Keratinocyte (primary cell): Measurements from ENCODE around the gene MRPL16. TPM values are rescaled to one million over a fixed set of nuclear protein-coding genes. Genes with fewer than 3 reads are reported as not detected.

Source experiments
- DNase-seq: peaks from one replicate; pipeline ENCODE4 v3.0.0-alpha.2; 2011; ENCODE audit warnings: low read depth, missing footprints, low spot score
- FAIRE-seq: peaks from 2 replicates; lab custom pipeline; 2011; peaks lifted over from hg19 to GRCh38; lab: Jason Lieb, UNC
- H2AFZ ChIP-seq: 2 replicates; pipeline ENCODE4 v1.6.0; 2012; ENCODE audit warnings: low read length, control low read depth, inconsistent platforms; ENCODE audit not compliant: control insufficient read depth
- H3K27ac ChIP-seq: 2 replicates; pipeline ENCODE4 v1.5.1; 2011; ENCODE audit warnings: low read length; ENCODE audit not compliant: control insufficient read depth, insufficient read depth
- H3K27me3 ChIP-seq: 3 replicates; pipeline ENCODE4 v1.6.0; 2011; ENCODE audit warnings: low read length; ENCODE audit not compliant: control insufficient read depth, insufficient read depth; ENCODE audit errors: extremely low read depth
- H3K36me3 ChIP-seq, 2 experiments: 2 replicates in 1 of 2; 3 replicates in 1 of 2; pipeline ENCODE4 v1.5.1; 2011; ENCODE audit warnings: low read length in 2 of 2, mild to moderate bottlenecking in 1 of 2; ENCODE audit not compliant: control insufficient read depth in 2 of 2, insufficient read depth in 2 of 2; ENCODE audit errors: extremely low read depth in 1 of 2
- H3K4me1 ChIP-seq: 3 replicates; pipeline ENCODE4 v1.5.1; 2011; ENCODE audit warnings: low read length; ENCODE audit not compliant: control insufficient read depth, insufficient read depth; ENCODE audit errors: extremely low read depth
- H3K4me2 ChIP-seq: 3 replicates; pipeline ENCODE4 v1.6.0; 2011; ENCODE audit warnings: low read depth, low read length; ENCODE audit not compliant: control insufficient read depth, insufficient read depth; ENCODE audit errors: extremely low read depth
- H3K4me3 ChIP-seq, 3 experiments: fragments of 200-600 bp in 1 of 3; sonication (generic) in 1 of 3; 2 replicates in 2 of 3; 3 replicates in 1 of 3; pipeline ENCODE4 v1.5.1; 2011 to 2016; ENCODE audit warnings: low read length in 3 of 3, mild to moderate bottlenecking in 3 of 3, control low read depth in 2 of 3, inconsistent platforms in 1 of 3, low read depth in 1 of 3, mixed read lengths in 1 of 3, mixed run types in 1 of 3, moderate library complexity in 1 of 3; ENCODE audit not compliant: control insufficient read depth in 2 of 3, insufficient read depth in 2 of 3; ENCODE audit errors: extremely low read depth in 1 of 3
- H3K79me2 ChIP-seq: 2 replicates; pipeline ENCODE4 v1.6.0; 2012; ENCODE audit warnings: low read length; ENCODE audit not compliant: control insufficient read depth, insufficient read depth
- H3K9ac ChIP-seq: 3 replicates; pipeline ENCODE4 v1.6.0; 2011; ENCODE audit warnings: low read length; ENCODE audit not compliant: control insufficient read depth, insufficient read depth; ENCODE audit errors: extremely low read depth
- H3K9me1 ChIP-seq: 3 replicates; pipeline ENCODE4 v1.6.0; 2011; ENCODE audit warnings: low read length; ENCODE audit not compliant: control insufficient read depth, insufficient read depth; ENCODE audit errors: extremely low read depth
- H3K9me3 ChIP-seq: 2 replicates; pipeline ENCODE4 v1.5.1; 2012; ENCODE audit warnings: low read depth, low read length; ENCODE audit not compliant: control insufficient read depth
- H4K20me1 ChIP-seq: 3 replicates; pipeline ENCODE4 v1.6.0; 2011; ENCODE audit warnings: low read length; ENCODE audit not compliant: control insufficient read depth, insufficient read depth; ENCODE audit errors: extremely low read depth
- EZH2 ChIP-seq: IDR thresholded peaks from one replicate; pipeline ENCODE4 v1.6.1; 2012; ENCODE audit warnings: inconsistent platforms, mild to moderate bottlenecking, low read length, moderate library complexity
- dilution Hi-C: fragments of 300-500 bp; cut with MboI; formaldehyde crosslinking; loops from one replicate; pipeline ENCODE4 v1.7.0; 2020; ENCODE audit warnings: low sequenced_read_pairs; ENCODE audit not compliant: extremely low pct_ligation_motif_present
- polyA plus RNA-seq, 5 experiments: library from polyadenylated mRNA; depleted of rRNA in 3 of 5; stranded (reverse) in 3 of 5; stranded (forward) in 1 of 5; unstranded in 1 of 5; fragments of >200 nt; gene quantifications; 1 replicate in 1 of 5; 2 replicates in 3 of 5; 3 replicates in 1 of 5; pipeline versions ENCODE4 v1.2.1 to v1.2.3, GENCODE V29; 2011 to 2012; ENCODE audit warnings: missing spikeins in 2 of 5, low read depth in 1 of 5, low replicate concordance in 1 of 5
- TF ChIP-seq, protein P1 (sequence below), 3 experiments: IDR thresholded peaks in 1 of 3; conservative IDR thresholded peaks in 1 of 3; optimal IDR thresholded peaks in 1 of 3; 2 replicates in 2 of 3; 3 replicates in 1 of 3; pipeline versions ENCODE3 to v1.5.1; 2011; ENCODE audit warnings: low read length in 3 of 3, mild to moderate bottlenecking in 3 of 3, moderate library complexity in 2 of 3, control low read depth in 1 of 3, inconsistent platforms in 1 of 3; ENCODE audit not compliant: insufficient read depth in 2 of 3; ENCODE audit errors: extremely low read depth in 1 of 3

Gene MRPL16
- polyA plus RNA-seq, 1 donor (not counting 4 experiments of a cell fraction or from before 2014, with no cell fraction given), result 72.1 TPM

- Histone ChIP-seq H3K36me3 (no peaks in the 10 kb centered on the region), H3K4me2 (no peak overlapping the region), H3K79me2 (no peaks in the 10 kb centered on the region), H3K27ac (no peak overlapping the region), H4K20me1 (no peaks in the 10 kb centered on the region), H3K4me3 (no peak overlapping the region), H3K9me3 (no peaks in the 10 kb centered on the region), H3K9ac (no peak overlapping the region), H3K4me1 (no peaks in the 10 kb centered on the region), H3K27me3 (no peaks in the 10 kb centered on the region), H2AFZ (no peak overlapping the region), H3K9me1 (no peaks in the 10 kb centered on the region)
- no peak for FAIRE-seq
- no peak for DNase-seq
- TF ChIP-seq, protein P1, sequence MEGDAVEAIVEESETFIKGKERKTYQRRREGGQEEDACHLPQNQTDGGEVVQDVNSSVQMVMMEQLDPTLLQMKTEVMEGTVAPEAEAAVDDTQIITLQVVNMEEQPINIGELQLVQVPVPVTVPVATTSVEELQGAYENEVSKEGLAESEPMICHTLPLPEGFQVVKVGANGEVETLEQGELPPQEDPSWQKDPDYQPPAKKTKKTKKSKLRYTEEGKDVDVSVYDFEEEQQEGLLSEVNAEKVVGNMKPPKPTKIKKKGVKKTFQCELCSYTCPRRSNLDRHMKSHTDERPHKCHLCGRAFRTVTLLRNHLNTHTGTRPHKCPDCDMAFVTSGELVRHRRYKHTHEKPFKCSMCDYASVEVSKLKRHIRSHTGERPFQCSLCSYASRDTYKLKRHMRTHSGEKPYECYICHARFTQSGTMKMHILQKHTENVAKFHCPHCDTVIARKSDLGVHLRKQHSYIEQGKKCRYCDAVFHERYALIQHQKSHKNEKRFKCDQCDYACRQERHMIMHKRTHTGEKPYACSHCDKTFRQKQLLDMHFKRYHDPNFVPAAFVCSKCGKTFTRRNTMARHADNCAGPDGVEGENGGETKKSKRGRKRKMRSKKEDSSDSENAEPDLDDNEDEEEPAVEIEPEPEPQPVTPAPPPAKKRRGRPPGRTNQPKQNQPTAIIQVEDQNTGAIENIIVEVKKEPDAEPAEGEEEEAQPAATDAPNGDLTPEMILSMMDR (optimal IDR thresholded peaks at IDR 0.05 in 1 of 3, IDR thresholded peaks at IDR 0.05 in 1 of 3, conservative IDR thresholded peaks at IDR 0.05 in 1 of 3; ENCODE audit: extremely low read depth in 1 of 3, insufficient read depth in 2 of 3, low read length in 3 of 3), result no peak
- no peak for TF ChIP-seq EZH2
- dilution Hi-C loops, result no loop called here
Measured at GRCh38 chr11:59833602-59834001, 23.0 kb upstream of the MRPL16 start.

DNA sequence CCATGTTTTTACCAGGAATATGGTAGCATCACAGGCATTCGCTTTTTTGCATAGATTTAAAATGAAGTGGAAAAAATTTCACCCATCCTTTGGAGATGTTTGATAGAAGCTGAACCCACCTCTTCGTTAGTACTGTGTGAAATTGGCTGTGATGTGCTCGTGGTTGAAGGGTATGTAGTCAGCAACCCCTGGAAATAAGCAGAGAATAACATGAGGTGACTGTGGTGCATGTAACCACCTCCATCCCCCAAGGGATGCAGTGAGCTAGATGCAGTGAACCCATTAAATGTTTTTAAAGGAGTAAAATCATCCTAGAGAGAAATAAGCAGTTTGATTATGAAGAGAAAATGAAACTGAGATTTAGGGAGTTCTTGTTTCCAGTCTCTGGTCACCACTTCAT is 18.8 kb upstream of the MRPL16 start:
- Histone ChIP-seq H4K20me1 (no peaks in the 10 kb centered on the region), H3K4me3 (no peak overlapping the region), H3K9ac (no peak overlapping the region), H3K9me3 (no peaks in the 10 kb centered on the region), H3K4me2 (no peak overlapping the region), H3K27me3 (no peaks in the 10 kb centered on the region), H3K9me1 (no peaks in the 10 kb centered on the region), H3K27ac (no peak overlapping the region), H3K79me2 (no peaks in the 10 kb centered on the region), H3K36me3 (no peaks in the 10 kb centered on the region), H3K4me1 (no peaks in the 10 kb centered on the region), H2AFZ (no peak overlapping the region)
- TF ChIP-seq, protein P1 (optimal IDR thresholded peaks at IDR 0.05 in 1 of 3, IDR thresholded peaks at IDR 0.05 in 1 of 3, conservative IDR thresholded peaks at IDR 0.05 in 1 of 3; ENCODE audit: extremely low read depth in 1 of 3, insufficient read depth in 2 of 3, low read length in 3 of 3), result no peak
- no peak for TF ChIP-seq EZH2
- no peak for FAIRE-seq
- DNase-seq, result no peak
- dilution Hi-C loops, result no loop called here
